Sciatic nerve (tissue), 2 donors: ENCODE results near the gene SERPINA1. TPM values are rescaled to one million over a fixed set of nuclear protein-coding genes. Genes with fewer than 3 reads are reported as not detected.
"Not testable (repeated sequence)": the region's sequence is repeated elsewhere in the genome, so short reads cannot be mapped to it uniquely, and the experiment has no call there.

ENCODE experiments used
- ATAC-seq: fragments of 200-7000 bp; cut with Tn5 transposase; one replicate; pipeline ENCODE4 v1.9.1; 2020; ENCODE audit warnings: mild to moderate bottlenecking, moderate library complexity
- DNase-seq: peaks from one replicate; pipeline ENCODE4 v3.0.0-alpha.2; 2020; ENCODE audit warnings: low spot score
- intact Hi-C: fragments of 100-400 bp; cut with DNase I; formaldehyde crosslinking; loops from one replicate; pipeline ENCODE4 v1.14.2; 2022
- total RNA-seq: library from RNA; stranded (reverse); fragmentation: NEBNext Ultra II Directional; extraction: Animal tissue kit (Norgen Biotek cat#: 25700); gene quantifications from one replicate; pipeline ENCODE4 v1.2.1, GENCODE V29; 2021
- donor health status: DM: no; HTN: no; CAD: no.
- donor health status: DM: no; HTN: no; CAD: no.

SERPINA1 gene
- total RNA-seq, 1 donor from 2014 or later, result 28.5 TPM

GRCh38 chr14:94376108-94376975 lies 12.1 kb downstream of the SERPINA1 start:
- DNase-seq (no peak), ATAC-seq (no peak)
- intact Hi-C loops, result loop anchor here (1.0 kb wide), 1 partner anchor 19 kb away; no protein-coding TSS in a partner anchor

DNA sequence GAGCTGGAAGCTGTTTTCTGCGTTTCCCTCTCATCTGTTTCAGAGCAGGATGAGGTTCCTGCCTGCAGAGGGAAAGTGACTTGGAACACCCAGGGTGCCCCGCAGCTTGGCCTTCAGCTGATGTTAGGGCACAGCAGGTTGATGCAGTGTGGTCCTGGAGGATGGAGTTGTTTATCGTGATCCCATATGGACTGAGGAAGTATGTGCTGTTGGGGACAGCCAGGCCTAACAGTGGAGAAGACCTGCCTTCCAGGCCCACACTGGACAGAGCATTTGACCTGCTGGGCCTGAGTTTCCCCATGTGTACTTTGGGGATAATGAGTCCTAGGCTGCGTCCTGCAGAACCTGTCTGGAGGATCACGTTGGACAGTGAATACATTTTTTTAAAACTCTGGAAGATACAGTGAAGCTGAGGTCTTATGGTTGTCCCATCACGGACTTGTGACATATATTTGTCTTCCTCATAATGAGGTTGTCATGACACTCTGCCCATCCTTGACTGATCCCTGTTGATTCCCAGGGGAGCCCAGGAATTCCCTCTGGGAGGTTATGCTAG lies 12.8 kb downstream of the SERPINA1 start:
- no peak for DNase-seq
- intact Hi-C loops, result loop anchor here (1.0 kb wide), 1 partner anchor 20 kb away; no protein-coding TSS in a partner anchor
- ATAC-seq, result no peak

GRCh38 chr14:94374749-94375260 lies 13.6 kb downstream of the SERPINA1 start:
- no peak for DNase-seq
- peak; percentile 9 for ATAC-seq
- intact Hi-C loops, result no loop called here

DNA sequence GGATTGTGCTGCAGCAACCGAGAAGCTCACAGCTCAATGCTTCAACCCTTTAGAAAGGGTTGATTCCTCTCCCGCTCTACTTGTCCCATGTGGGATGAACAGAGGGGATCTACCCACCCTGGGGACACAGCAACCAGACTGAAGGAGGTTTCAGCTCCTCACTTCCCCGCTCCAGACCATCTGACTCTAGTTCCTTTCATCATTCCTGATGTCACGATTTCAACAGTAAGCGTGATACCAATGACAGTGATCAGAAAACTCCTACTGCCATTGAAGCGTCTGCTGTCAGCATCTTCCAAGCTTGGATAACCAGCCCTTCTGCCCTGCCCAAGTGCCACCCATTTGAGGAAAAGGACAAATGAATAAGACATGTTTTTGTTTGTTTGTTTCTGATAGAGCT lies 14.3 kb downstream of the SERPINA1 start:
- no peak for ATAC-seq
- DNase-seq, result no peak
- intact Hi-C loops, result no loop called here

DNA sequence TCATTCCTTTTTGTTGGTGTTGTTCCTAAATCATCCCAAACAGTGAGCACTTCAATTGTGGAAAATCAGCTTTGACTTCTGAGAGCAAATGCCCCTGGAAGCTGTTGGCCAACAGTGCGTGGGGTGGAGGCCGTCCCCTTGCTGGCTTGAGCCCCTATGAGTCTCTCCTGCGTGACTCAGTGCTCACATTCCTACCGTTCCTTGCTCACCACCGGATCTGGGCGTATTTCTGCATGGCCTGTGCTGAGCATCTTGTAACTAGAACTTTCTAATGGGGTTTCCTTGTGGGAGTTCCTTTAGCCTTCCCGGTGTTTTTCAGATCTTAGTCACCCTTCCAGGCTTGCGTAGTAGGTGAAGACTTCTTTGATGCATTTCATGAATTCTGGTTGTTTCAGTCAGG lies 14.7 kb downstream of the SERPINA1 start:
- ATAC-seq (peak; percentile 95), DNase-seq (peak; percentile 76)
- intact Hi-C loops, result no loop called here

DNA sequence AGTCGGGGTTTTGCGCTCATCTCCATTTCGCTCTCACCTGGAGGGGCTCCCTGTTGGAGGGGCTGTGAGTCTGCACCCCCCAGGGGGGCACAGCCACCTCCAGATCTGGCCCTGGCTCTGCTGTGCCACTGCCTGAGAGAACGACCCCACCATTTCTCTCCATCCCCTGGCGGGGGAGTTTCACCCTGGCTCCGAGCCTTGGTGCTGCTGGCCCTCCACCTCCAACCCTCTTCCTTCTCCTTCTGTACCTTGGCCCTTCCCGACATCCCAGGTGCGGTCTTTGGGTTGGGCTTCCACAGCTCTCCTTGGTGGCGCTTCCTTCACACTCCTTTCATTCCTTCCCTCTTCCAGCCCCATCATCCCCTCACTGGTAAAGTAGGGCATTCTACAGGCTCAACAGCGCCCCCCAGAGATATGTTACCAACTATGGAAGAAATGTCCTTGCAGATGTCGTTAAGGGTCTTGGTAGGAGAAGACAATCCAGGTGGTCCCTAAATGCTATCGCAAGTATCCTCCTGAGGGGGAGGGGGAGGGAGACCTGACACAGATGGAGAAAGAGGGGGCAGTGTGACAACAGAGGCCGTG lies 16.3 kb downstream of the SERPINA1 start:
- DNase-seq (no peak), ATAC-seq (no peak)
- intact Hi-C loops, result no loop called here

- intact Hi-C loops, result no loop called here
- ATAC-seq, result no peak
- no peak for DNase-seq
Observed at GRCh38 chr14:94370524-94370910, 17.9 kb downstream of the SERPINA1 start.

DNA sequence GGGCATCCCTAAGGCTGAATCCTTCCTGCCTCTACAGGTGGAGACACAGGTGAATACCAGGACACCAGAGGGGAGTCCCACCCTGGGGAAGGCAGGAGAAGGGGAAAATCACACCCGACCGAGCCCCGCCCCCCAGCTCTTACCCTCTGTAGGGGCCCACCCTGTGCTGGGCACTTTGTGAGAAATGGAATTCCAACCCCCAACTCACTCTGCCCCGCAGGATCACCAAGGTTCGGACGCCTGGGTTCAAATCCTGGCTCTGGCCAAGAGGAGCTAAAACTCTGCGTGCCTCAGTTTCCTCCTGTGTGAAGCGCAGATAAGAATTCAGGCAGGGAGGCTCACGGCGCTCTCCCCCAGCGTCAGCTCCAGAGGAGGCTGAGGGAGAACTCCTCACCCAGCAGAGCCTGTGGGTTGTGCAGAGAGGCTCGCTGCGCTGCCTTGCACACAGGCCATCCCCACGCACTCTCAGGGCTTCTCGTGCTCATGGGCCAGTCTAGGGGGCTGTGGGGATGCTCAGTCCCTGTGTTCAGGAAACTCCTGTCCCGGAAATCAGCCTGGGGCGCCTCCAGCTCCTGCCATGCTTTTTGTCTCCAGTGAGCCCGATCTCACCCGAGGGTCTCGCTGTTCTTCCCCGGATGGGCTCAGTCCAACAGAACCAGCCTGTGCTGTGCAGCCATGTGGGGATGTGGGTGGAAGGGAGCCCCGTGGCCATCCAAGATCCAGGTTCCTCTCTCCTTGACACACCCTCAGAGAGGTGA lies 18.5 kb downstream of the SERPINA1 start:
- intact Hi-C loops, DNase-seq, ATAC-seq: not testable (repeated sequence)

- ATAC-seq, result no peak
- no peak for DNase-seq
- intact Hi-C loops, result no loop called here
Observed at GRCh38 chr14:94368956-94369355, 19.4 kb downstream of the SERPINA1 start.

DNA sequence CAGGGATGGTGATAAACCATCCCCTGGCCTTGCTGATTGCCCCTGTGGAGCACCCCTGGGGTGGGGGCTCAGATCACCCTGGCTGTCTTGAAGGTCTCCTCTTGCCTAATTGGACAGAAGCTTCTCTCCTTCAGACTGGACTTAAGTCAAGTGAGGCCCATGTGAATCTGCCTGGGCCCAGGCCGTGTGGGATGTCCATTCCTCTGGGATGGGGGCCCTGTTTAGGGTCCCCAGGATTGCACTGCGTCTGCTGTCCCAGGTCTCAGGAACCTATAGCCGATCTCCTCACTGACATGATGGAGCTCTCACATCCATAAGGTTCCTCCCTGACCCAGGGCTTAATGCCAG lies 20.2 kb downstream of the SERPINA1 start:
- intact Hi-C loops, result no loop called here
- DNase-seq (no peak), ATAC-seq (no peak)

DNA sequence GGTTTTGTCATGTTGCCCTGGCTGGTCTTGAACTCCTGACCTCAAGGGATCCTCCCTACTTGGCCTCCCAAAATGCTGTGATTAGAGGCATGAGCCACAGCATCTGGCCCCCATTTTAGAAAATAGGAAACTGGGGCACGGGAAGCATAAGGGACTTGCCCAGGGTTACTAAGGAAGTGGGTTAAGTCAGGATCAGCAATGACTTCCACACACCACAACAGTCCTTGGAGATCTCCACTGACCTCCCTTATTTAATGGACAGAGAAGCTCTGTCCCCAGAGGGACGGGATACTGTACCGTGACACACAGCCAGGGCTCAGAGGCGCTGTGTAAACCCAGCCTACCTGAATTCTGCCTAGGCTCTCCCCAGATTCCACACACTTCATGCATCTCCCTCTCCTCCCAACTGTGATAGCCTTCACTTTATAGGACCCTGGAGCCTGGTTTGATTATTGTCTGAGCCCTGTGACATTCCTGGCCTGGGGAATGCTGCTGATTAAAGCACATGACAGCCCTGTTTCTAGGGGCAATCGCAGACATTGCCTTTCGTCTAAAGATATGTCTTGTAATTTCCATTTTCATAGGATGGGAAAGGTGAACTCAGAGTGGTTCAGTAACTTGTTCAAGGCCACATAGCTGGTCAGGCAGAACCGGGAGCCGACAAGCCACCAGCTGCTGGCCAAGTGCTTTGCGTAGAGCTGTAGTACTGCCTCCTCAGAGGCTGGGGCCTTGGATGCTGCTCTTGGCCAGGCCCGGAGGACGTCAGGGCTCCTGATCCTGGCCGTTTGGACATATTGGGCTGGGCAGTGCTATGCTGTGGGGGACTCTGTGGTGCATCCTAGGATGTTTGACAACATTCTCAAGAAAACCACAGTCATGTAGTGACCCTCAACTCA lies 20.8 kb downstream of the SERPINA1 start:
- intact Hi-C loops, result no loop called here
- DNase-seq, result no peak
- ATAC-seq, result no peak

DNA sequence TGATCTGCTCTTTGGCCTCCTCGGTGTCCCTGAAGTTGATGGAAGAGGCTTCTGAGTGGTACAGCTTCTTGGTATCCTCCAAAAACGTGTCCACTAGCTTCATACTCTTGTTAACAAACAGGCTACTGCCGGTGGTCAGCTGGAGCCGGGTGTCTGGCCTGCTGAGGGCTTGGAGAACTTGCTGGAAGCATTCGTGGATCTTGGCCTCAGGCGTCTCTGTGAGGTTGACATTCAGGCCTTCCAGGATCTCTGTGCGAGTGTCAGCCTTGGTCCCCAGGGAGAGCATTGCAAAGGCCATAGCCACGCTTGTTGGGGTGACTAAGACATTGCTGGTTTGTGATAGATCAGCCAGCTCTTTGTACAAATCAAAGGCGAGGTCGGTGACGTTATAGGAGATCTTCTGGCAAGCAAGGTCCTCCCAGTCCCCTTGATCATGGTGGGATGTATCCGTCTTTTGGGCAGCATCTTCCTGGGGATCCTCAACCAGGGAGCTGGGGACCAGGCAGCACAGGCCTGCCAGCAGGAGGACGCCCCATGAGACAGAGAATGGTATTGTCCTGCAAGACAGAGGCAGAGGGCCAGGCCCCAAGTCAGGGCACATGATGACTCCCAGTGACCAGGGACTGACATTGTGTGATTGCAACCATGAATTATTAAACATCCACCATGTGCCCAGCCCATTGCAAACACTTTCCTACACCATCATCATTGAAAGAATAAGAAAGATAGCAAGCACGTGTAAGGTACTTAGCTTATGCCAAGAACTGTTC lies 22.1 kb downstream of the SERPINA1 start, which contains the start of gene SERPINA2:
Gene SERPINA2, minus strand, starts transcription at position 553 of the 770 bp plus-strand sequence.
- intact Hi-C loops, result no loop called here
- ATAC-seq, result no peak
- no peak for DNase-seq

- ATAC-seq (no peak), DNase-seq (no peak)
- intact Hi-C loops, result no loop called here
Observed at GRCh38 chr14:94365624-94366023, 22.8 kb downstream of the SERPINA1 start.

- DNase-seq, result no peak
- no peak for ATAC-seq
- intact Hi-C loops, result no loop called here
Observed at GRCh38 chr14:94364964-94365363, 23.4 kb downstream of the SERPINA1 start.

DNA sequence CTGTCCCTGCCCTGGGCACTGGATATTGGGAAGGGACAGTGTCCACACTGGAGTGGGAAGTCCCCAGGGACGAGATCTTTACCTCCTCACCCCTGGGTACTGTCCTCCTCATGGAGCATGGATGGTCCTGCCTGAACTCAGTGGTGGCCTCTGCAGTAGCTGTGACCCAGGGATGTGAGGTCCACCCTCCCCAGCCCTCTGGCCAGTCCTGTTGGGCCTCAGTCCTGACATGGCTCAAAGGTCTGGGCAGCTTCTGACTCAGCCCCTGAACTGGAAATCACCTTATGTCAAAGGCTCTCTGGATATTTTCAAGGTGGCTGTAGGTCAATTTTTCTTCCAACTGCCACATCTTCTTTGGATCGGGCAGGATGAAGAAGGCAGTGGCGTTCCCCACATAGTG lies 24.4 kb downstream of the SERPINA1 start:
- ATAC-seq (no peak), DNase-seq (no peak)
- intact Hi-C loops, result no loop called here

DNA sequence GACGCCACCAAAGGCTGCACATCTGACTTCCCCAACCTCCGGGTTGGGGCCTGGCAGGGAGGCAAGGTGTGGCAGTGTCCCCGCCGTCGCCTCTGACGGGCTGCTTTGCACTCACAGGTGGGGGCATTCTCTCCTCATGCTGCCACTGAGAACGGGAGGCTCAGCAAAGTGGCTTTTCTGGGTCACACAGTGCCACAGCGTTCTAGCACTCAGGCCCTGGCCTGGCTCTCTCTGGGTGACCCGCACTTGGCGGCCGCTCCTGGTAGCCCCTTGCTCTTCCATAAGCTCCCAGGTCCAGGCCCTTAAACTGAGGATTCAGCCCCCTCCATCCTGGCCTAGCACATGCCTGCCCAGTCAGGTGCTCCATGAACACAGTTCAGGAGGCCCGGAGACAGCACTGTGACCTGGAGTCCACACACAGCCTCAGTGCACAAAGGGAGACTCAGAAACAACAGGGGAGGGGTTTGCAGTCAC lies 25.2 kb downstream of the SERPINA1 start:
- intact Hi-C loops, result no loop called here
- ATAC-seq, result no peak
- no peak for DNase-seq

- ATAC-seq, result no peak
- intact Hi-C loops, result no loop called here
- DNase-seq, result no peak
Observed at GRCh38 chr14:94362614-94363133, 25.7 kb downstream of the SERPINA1 start.
